H7 (cell line): ENCODE data around the gene INF2. TPM values are rescaled to one million over a fixed set of nuclear protein-coding genes. Genes with fewer than 3 reads are reported as not detected.

Experiments used
- DNase-seq: peaks from one replicate; pipeline ENCODE4 v3.0.0; 2012
- H3K27me3 ChIP-seq: 2 replicates; pipeline ENCODE4 v1.6.0; 2011; ENCODE audit warnings: mild to moderate bottlenecking, low read length; ENCODE audit not compliant: control insufficient read depth, insufficient read depth
- H3K36me3 ChIP-seq: replicated peaks from 2 replicates; pipeline ENCODE4 v1.5.1; 2011; ENCODE audit warnings: low read length; ENCODE audit not compliant: control insufficient read depth, insufficient read depth
- H3K4me3 ChIP-seq: 2 replicates; pipeline ENCODE4 v1.5.1; 2011; ENCODE audit warnings: low read depth, mild to moderate bottlenecking, control low read depth, low read length, moderate library complexity; ENCODE audit not compliant: insufficient read depth
- total RNA-seq: library from RNA; depleted of rRNA; stranded (reverse); fragments of >200 nt; shearing (Covaris generic); gene quantifications from 2 replicates; pipeline ENCODE4 v1.2.3, GENCODE V29; 2014

The INF2 gene
- total RNA-seq, 1 experiment from 2014 or later = 62.8 TPM

DNA sequence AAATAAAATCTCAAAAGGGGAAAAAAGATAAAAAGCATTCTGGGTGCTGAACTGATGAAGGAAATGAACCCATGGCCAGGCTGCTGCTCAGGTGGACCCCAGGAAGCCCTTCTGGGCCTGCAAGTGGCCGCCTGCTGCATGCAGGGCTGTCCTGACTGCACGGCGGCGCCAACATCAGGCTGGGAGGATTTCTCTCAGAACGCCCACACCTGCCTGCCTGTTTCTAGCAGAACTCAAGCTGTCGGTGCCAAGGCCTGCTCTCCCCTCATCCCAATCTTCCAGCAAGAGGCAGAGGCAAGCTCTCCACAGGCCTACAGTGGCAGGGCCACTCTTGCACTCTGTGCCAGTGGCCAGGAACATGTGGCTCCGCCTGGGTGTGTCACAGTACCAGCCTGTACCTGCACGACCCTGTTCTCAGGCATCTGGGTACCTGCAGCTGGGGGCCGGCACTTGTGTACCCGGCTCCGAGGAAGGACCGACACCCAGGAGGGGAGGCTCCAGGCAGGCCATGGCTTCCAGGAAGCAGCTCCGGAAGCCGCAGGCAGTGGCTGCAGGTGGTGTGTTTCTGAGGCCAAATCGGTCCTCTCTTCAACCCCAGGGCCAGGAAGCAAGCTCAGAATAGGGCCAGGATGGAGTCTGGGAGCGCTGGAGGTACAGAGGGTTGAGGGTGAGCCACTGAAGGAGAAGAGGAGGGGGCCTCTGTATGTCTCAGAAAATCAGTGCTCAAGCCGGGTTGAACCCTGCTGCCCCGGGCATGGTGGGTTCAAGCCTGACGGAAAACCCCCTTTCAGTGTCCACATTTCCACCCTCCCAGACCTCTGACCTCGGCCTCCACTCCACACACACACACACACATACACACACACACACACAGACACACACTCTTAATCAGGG, 2.5 kb upstream of the INF2 start:
- Histone ChIP-seq H3K27me3 (peaks cover 3% of the 10 kb centered on the region; the same call in 1 of the 2 replicates), H3K36me3 (no peaks in the 10 kb centered on the region), H3K4me3 (no peak overlapping the region)
- DNase-seq = no peak

DNA sequence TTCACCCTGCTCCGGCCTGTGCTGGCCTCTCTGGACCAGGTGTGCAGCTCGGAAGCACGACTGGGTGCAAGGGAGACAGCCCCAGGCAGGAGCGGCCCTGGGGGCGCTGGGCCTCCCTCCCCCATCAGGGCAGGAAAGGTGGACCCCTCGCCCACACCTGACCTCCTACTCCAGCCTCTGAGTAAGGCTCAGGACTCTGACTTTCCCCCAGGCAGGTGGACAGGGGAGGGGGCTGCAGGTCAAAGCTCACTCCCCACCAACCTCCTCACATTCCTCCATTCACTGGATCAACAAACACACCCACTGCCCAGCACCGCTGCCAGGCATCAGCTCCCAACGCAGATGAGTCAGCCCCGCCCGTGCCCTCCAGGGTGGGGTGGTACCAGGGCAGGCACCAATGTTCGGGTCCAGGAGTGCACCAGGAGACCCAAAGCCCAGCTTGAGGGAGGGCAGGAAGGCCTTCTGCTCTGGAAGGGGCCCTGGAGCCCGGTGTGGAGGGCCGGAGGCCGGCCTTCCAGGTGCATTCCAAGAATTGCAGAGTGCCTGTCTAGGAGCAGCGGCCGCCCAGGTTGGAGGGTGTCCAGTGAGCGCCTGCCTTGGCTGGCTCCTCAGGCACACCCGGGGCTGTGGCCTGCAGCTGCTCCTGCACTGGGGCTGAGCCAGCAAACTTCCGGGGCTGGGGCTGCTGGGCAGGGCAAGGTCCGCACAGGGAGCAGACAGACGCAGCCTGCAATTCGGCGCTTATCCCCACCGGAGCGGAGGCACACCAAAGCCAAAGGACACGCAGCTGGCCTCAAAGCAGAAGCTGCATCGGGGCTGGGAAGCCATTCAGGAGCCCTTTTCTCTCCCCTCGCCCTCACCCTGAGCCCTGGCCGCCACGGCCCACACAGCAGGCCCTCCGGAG, 1.6 kb upstream of the INF2 start:
- no peaks in the 10 kb centered on the region for H3K36me3 ChIP-seq
- peaks cover 3% of the 10 kb centered on the region; the same call in 1 of the 2 replicates for H3K27me3 ChIP-seq
- no peak overlapping the region for H3K4me3 ChIP-seq
- DNase-seq = peak; percentile 87

DNA sequence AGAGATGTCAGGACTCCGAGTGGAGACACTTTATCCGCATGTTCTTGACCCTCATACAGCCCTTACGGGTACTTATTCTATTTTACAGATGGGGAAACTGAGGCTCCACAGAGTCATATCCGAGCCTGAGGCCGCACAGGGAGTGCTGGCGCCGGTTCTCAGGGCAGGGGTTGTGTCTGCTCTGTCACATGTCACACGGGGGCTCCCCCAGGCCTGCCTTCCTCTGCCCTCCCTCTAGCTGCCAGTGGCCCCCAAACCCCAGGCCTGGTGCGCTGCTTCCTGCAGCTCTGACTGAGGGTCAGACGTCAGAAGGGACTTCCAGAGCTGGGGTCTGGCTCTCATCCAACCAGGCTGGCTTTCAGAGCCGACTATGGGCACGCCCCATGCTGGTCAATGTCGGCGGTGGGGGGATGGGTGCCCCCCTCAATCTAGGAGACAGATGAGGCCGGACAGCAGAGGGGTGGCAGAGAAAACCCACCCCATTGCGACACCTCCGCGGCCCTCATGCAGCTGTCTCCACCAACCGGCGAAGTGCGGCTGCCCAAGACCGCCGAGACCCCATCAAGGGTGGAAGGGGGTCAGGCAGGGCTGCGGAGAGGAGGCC, 811 bp upstream of the INF2 start:
- H3K27me3 ChIP-seq = peaks cover 3% of the 10 kb centered on the region; the same call in 1 of the 2 replicates
- DNase-seq = no peak
- peak overlapping the region; percentile 43 for H3K4me3 ChIP-seq
- no peaks in the 10 kb centered on the region for H3K36me3 ChIP-seq

DNA sequence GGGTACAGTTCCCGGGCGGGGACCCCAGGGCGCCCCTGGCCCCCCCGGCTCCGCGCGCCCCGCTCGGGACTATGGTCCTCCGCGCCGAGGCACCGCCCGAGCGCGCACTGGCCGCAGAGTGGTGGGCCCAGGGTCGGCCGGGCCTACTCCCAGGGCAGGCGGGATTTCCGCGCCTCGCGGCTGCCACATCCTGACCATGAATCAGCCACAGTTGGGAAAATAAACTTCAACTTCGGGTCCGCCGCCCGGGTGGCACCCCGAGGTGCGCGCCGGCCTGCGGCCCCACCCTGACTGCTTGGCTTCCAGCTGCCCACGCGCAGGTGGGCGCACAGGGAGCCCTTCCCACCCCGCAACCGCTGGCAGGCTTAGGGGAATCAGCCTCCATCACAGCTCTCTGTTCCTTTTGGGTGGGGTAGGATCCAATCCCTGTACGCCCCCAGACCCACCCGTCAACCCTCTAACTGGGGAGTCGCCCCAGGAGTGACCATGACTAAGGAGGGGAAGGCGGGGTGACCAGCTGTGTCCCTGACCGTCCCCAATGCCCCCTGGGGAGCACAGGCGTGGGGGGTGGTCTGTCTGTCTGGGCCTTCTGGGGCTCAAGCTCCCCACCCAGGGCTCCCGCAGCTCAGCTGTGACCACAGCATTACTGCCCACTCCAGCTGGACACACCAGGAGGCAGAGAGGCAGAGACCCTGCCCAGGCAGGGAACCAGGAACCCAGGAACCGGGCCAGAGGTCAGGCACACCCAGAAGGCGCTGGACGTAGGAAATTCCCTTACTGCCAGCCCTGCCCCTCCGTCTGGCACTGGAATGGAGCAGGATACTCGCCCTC, 678 bp downstream of the INF2 start:
- Histone ChIP-seq H3K36me3 (no peaks in the 10 kb centered on the region), H3K27me3 (peaks cover 3% of the 10 kb centered on the region; the same call in 1 of the 2 replicates), H3K4me3 (peak overlapping the region; percentile 86)
- DNase-seq = peak; percentile 85

DNA sequence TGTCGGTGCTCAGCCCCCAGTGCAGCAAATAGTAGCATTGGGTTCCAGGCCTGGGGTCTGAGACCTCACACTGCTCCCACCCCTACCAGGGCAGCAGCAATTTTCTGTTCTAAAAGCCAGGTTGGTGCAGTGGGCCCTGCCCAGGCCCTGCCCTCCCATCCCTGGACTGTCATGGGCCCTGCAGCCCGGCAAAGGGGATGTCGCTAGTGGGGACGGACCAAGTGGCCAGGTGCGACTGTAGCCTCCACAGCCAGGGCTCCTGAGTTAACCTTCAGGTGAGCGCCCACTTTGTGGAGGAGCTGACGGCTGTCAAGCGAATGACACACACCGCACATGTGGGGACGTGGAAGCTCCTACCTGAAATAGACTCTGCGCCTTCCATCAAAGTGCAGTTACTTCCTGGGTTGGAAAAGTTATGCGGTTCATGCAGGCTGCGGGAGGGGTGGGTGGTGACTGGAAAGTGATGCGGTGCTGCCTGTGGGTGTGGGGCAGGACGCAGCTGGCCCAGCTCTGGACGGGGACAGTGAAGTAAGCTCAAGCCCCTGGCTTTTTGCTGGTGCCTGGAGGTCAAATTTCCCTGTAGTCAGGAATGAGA, 1.5 kb downstream of the INF2 start:
- Histone ChIP-seq H3K36me3 (peaks cover 1% of the 10 kb centered on the region; the same call in 1 of the 2 replicates), H3K27me3 (peaks cover 3% of the 10 kb centered on the region; the same call in 1 of the 2 replicates), H3K4me3 (no peak overlapping the region)
- DNase-seq = no peak

DNA sequence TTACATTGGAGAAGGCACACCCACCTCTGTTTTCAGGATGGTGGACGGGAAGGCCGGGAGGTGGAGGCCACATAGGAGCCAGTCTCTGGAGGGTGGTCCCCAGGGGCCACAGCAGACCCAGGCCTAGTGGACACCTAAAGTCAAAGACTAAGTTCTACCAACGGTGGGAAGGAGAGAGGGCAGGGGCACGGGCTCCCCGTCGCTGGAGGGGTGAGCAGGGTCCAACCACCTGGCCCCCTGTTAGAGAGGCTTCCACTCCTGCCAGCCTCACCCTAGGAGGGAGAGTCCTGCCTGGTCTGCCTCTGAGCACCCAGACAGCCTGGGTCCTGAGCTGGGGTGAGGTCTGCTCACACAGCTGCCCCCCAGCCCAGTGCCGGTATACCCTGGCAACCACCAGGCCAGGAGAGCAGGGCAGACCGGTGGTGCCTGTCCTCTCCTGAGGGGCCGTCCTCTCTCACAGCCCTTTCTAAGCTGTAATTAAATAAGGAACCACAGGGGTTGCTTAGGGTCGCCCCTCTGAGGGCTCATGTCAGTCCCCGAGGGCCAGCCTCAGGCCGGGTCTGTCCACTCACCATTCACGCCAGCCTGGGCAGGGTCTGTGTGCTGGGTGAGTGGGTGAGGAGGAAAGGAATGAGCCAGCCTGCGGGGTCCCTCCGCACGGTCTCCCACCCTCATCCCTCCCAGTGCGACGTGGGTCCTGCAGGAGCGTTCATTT, 2.3 kb downstream of the INF2 start:
- H3K27me3 ChIP-seq = peaks cover 3% of the 10 kb centered on the region; the same call in 1 of the 2 replicates
- no peak overlapping the region for H3K4me3 ChIP-seq
- DNase-seq = no peak
- H3K36me3 ChIP-seq = peaks cover 1% of the 10 kb centered on the region; the same call in 1 of the 2 replicates

DNA sequence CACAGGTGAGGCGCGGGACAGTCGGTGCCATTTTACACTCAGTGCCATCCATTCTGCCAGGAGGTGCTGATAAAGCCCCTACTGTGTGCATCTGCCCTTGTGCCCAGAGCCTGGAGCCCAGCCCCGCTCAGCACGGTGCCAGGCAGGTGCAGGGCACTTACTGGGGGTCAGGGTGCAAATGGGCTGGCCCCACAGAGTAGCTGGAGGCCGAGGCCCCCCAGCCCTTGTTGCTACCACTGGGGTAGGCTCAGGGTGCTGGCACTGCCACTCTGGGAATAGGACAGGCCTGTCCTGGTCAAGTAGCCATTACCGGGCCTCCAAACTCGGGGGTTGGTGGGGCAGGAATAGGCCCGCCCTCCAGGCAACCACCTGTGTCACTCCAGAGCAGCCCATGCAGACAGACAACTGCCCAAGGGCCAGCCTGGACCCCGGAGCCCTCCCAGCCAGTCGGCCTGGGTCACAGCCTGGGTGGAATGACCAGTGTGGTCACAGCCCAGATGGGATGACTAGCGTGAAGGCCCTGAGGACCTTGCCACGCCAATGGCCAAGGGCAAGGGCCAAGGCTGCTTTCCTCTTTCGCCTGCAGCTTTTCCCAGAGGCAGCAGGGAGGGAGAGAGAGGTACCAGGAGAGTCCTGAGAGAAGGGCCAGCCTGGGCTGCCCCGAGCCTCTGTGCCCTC, 3.0 kb downstream of the INF2 start:
- no peak for DNase-seq
- H3K27me3 ChIP-seq = peaks cover 3% of the 10 kb centered on the region; the same call in 1 of the 2 replicates
- H3K36me3 ChIP-seq = peaks cover 1% of the 10 kb centered on the region; the same call in 1 of the 2 replicates
- no peak overlapping the region for H3K4me3 ChIP-seq

DNA sequence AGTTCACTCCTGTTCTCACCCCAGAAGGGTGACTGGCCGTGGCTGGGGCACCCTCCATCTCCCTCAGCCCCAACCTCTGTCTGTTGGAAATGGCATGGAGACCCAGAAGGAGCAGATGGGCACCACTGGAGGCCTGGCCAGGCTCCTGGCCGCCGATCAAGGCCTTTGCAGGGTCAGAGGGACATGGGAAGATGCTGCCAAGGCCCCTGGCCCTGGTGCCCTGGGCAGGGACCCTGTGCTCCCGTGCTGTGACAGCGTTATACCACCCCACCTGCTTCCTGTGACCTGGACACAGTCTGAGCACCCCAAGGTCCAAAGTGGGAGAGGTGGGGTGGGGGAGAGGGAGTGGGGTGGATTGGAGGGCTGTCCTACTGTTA, 3.5 kb downstream of the INF2 start:
- H3K27me3 ChIP-seq = peaks cover 3% of the 10 kb centered on the region; the same call in 1 of the 2 replicates
- no peak for DNase-seq
- peaks cover 1% of the 10 kb centered on the region; the same call in 1 of the 2 replicates for H3K36me3 ChIP-seq
- no peak overlapping the region for H3K4me3 ChIP-seq

DNA sequence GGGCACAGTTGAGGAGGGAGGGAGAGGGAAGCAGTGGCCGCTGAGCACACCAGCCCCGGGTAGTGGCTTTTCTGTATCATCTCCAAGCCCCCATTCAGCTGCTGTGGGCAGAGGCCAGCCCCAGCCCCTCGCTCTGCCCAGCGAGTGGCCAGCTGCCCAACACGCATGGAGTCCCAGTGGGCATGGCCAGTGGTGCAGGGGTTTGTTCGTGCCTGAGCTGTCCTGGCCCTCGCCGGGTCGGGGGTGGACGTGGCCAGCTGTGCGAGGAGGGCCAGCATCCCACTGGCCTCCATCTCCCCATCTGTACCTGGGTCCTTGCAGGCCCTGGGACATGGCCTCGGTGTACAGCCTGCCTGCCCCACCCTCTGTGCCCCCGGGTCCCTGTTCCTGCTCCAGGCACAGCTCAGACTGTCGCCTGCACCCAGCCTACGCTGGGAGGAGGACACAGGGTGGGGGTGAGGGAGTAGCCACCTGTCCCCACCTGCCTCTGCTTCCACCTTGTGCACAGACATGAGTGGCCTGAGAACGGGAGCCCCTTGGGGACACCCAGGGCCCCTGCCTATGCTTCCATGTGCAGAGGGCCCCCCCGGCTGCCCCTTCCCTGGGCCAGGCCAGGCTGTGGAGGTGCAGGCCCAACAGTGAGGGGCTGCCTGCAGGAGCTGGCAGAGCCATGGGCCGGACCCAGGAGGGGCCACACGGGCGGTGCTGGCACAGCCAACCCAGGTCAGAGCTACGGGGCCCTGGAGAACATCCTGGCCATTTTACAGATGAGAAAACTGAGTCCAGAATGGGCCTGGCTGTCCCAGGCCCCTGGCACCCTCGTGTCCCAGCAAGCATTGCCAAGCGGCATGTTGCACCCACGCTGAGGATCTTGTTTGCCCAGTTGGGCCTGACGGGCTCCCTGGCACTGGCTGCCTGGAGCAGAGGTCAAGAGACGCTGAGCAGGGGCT, 4.3 kb downstream of the INF2 start:
- Histone ChIP-seq H3K27me3 (no peaks in the 10 kb centered on the region), H3K4me3 (no peak overlapping the region), H3K36me3 (peaks cover 1% of the 10 kb centered on the region; the same call in 1 of the 2 replicates)
- no peak for DNase-seq

DNA sequence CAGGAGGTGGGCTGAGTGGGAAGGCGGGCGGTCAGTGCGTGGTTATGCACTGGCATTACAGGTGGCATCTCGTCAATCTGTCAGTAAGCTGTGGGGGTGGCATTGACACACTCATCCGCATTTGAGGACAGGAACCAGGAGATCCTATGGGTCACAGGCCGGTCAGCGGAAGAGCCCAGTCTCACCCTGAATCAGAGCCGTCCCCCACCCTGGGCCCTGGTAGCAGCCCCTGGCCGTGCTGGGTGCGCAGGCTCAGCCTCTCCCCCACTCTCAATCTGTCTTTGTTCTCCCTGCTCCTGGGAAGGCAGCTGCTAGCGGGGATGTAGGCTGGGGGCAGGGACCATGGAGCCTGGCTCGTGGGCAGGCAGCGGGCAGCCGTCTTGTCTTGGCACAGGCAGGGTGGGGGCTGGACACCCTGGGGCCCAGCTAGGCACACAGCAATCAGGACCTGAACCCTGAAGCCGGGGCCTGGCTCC, 5.1 kb downstream of the INF2 start:
- peaks cover 1% of the 10 kb centered on the region; the same call in 1 of the 2 replicates for H3K36me3 ChIP-seq
- no peaks in the 10 kb centered on the region for H3K27me3 ChIP-seq
- no peak for DNase-seq
- no peak overlapping the region for H3K4me3 ChIP-seq

DNA sequence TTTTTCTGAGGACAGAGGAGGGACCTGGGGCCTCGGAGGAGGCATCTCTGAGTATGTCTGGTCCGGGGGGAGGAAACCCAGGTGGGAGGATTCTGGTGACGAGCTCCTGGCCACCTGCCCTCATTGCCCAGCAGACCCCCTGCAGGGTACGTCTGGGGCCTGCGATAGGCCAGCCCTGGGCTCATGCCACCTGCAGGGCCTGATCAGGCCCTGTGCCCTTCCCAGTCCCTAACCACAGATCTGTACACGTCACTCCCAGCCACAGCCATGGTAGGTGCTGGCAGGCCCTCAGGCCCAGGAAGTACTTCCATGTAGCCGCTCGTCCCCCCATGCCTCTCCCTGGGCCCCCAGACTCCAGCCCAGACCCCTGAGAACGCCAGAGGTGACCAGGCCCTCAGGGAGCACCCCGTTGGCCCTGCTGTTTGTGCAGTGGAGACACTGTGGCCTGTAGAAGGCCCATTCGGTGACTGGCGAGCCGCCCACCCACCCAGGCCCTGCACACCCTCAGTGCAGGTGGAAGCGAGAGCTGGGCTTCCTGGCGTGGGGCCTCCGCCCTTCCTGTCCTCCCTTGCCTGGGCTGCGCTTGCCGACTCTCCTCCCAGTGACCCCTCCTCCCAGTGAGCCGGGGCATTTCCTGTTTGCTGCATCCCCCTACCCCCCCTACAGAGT, 5.7 kb downstream of the INF2 start:
- H3K4me3 ChIP-seq = no peak overlapping the region
- no peaks in the 10 kb centered on the region for H3K27me3 ChIP-seq
- H3K36me3 ChIP-seq = peaks cover 1% of the 10 kb centered on the region; the same call in 1 of the 2 replicates
- peak; percentile 85 for DNase-seq
